Measurements from ENCODE around the gene PKN3.
A peak's percentile ranks its signal among the peaks of the same experiment; 100 is the strongest.
"Not testable (repeated sequence)": the region's sequence is repeated elsewhere in the genome, so short reads cannot be mapped to it uniquely, and the experiment has no call there.

Gene PKN3

DNA sequence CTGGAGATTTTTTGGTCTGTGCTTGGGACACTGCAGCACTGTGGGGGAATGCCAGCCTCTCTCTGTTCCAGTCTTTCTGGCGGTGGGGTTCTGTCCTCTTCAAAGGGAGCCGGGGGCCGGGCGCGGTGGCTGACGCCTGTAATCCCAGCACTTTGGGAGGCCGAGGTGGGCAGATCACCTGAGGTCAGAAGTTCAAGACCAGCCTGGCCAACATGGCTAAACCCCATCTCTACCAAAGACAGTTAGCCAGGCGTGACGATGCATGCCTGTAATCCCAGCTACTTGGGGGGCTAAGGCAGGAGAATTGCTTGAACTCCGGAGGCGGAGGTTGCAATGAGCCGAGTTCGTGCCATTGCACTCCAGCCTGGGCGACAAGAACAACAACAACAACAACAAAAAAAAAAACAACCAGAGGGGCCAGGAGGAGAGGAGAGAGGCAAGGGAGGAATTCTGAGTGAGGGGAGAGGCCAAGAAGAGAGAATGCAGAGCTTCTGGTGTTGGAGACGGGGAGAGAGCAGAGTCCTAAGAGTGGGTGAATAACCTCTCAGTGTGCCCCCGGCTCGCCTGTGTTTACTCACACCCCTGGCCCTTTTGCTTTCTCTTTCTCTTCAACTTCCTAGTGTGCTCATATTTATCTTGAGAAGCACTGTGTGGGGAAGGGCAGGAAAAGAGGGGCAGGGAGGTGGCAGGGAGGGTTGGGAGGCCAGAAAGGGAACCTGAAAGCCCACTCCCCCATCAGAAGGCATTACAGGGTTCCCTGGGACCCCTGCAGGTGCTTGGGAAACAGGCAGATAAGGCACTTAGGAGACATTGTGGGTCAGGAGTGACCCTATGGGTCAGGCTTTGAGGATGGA is 16.4 kb upstream of the PKN3 start:
- peaks cover 4% of the 10 kb centered on the region; the same call in 1 of the 2 replicates for H3K4me1 ChIP-seq (ENCODE audit: insufficient read depth, low read length)
- H3K9ac ChIP-seq (ENCODE audit: low read depth, low read length): peak overlapping the region; percentile 17; the same call in 1 of the 2 replicates
- no peaks in the 10 kb centered on the region for H3K9me3 ChIP-seq (ENCODE audit: control insufficient read depth, insufficient read depth, low read length)
- H3K36me3 ChIP-seq (ENCODE audit: insufficient read depth, low read length): no peaks in the 10 kb centered on the region; the same call in 1 of the 2 replicates

DNA sequence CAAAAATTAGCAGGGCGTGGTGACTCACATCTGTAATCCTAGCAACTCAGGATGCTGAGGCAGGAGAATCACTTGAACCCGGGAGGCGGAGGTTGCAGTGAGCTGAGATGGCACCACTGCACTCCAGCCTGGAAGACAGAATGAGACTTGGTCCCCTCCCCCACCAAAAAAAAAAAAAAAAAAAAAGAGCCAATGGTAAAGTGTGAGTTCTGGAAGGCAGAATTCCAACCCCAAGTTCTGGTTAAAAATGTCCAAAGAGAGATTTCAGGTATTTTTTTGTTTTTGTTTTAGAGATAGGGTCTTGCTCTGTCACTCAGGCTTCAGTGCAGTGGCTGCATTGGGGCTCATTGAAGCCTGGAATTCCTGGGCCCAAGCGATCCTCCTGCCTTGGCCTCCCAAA is 14.8 kb upstream of the PKN3 start:
- Histone ChIP-seq H3K9ac (ENCODE audit: low read depth, low read length) (no peak overlapping the region), H3K4me1 (ENCODE audit: insufficient read depth, low read length) (peaks cover 8% of the 10 kb centered on the region; the same call in 1 of the 2 replicates), H3K36me3 (ENCODE audit: insufficient read depth, low read length) (peaks cover 8% of the 10 kb centered on the region), H3K9me3 (ENCODE audit: control insufficient read depth, insufficient read depth, low read length) (no peaks in the 10 kb centered on the region)

DNA sequence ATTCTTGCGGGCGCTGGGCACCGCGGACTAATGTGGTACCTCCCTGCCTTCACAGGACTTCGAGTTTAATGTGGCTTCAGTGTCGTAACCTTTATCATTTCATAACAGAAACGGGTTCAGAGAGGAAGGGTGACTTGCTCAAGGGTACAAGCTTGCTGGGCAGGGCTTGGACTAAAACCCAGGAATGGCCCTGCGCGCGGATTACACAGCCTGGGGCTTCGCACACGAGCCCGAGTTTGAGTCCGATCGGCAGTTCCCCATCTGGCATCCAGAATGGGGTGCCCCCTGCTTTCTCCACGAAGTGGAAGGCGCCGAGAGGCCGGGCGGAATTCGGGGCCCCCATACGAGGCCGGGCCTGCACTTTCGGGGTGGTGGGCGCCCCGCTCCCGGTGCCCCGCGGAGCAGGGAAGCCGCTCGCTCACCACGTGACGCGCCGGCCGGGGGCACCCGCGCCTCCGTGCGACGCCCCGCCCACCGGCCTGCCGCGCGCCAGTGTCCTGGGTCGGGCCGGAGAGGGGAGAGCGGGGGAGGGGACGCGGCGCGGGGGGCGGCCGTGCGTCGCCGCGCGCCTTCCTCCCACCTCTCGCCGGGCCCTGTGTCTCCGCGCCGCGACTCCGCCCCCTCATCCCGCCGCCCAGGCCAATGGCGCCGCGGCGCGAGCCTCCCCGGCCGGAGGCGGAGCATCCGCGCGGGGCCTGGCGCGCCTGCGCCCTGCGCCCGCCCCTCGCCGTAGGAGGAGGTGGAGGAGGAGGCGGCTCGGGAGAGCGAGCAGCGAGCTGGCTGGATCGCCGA is 13.6 kb upstream of the PKN3 start, which contains the start of gene SET:
SET (plus strand) TSS at position 722 of the 792 bp plus-strand sequence. CDS start 361 bp downstream, outside the sequence.
- Histone ChIP-seq H3K9me3 (ENCODE audit: control insufficient read depth, insufficient read depth, low read length) (no peaks in the 10 kb centered on the region), H3K36me3 (ENCODE audit: insufficient read depth, low read length) (peaks cover 18% of the 10 kb centered on the region), H3K4me1 (ENCODE audit: insufficient read depth, low read length) (peaks cover 8% of the 10 kb centered on the region; the same call in 1 of the 2 replicates)

DNA sequence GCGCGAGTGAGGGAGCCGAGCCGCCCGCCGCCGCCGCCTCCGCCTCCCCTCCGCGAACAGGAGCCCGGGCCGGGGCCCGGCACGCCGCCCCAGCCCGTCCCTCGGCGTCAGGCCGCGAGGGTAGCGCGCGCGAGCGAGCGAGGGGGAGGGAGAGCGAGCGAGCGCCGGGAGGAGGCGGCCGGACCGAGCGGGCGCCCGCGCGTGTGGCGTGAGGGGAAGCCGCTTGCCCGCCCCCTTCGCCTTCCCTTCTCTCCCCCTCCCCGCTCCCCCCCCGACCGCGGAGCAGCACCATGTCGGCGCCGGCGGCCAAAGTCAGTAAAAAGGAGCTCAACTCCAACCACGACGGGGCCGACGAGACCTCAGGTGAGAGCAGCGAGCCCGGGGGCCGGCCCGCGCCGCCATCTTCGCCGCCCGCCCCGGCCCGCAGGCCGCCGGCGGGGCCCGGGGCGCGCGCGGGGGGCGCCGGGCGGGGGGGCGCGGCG is 13.0 kb upstream of the PKN3 start:
- Histone ChIP-seq H3K9ac (ENCODE audit: low read depth, low read length) (peak overlapping the region; percentile 63), H3K4me1 (ENCODE audit: insufficient read depth, low read length) (peaks cover 8% of the 10 kb centered on the region; the same call in 1 of the 2 replicates), H3K9me3 (ENCODE audit: control insufficient read depth, insufficient read depth, low read length) (no peaks in the 10 kb centered on the region), H3K36me3 (ENCODE audit: insufficient read depth, low read length) (peaks cover 25% of the 10 kb centered on the region)

More for the DNA sequence above, 13.6 kb upstream of the PKN3 start, which contains the start of gene SET:
- H3K9ac ChIP-seq (ENCODE audit: low read depth, low read length): peak within 1 kb of the TSS; percentile 98

DNA sequence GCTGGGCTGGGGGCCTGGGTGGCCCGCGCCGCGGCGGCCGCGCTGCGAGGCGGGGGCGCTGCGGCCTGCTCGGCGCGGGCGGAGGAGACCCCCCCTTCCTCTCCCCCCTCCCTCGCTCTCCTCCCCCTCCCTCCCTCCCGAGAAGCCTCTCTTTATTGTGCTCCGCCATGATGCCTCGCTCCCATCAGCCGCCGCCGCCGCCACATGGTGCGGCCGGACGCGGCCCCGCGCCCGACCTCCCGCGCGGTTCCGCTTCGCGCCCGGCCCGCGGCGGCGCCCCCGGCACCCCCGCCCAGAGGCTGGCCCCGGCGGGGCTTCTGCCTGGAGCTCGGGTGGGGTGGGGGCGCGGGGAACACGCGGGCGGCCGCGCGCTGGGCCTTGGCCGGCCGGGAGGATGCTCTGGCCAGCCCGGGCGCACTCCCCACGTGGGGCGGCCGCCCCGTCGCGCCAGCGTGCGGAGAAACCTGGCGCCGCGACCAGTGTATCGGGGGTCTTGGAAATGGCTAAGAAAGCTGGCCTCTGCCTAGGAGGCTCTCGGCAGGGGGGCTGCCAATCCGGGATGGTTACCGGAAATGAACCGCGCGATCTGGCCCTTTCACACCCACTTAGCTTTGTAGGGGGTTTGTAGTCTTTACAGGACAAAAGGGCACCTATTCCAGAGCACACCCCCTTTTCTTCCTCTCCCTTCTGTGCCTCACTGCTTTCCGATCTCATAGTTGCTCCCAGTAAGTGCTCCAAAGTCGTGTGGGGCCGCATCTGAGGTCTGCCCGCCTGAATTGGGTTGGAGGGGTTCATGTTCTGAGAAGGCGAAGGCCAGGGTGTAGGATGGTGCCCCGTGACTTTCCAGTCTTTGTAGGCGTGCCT is 12.3 kb upstream of the PKN3 start:
- peak overlapping the region; percentile 98 for H3K9ac ChIP-seq (ENCODE audit: low read depth, low read length)
- peaks cover 27% of the 10 kb centered on the region for H3K36me3 ChIP-seq (ENCODE audit: insufficient read depth, low read length)
- no peaks in the 10 kb centered on the region for H3K9me3 ChIP-seq (ENCODE audit: control insufficient read depth, insufficient read depth, low read length)
- peaks cover 8% of the 10 kb centered on the region; the same call in 1 of the 2 replicates for H3K4me1 ChIP-seq (ENCODE audit: insufficient read depth, low read length)

DNA sequence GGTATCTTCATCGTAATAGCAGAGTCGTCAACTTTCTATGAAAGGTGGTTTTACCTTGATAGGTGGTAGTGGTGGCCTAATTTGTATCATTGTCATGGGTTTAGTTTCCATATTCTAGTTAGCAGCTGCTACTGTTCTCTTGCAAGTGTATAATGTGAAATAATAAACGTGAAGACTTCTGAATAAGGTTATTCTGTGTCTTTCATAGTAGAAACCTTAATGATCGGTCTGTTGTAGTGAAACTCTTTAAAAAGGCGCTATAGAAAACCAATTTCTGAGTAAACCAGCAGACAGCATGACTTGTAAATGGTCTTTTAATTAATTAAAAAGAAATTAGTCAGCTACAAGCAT is 11.6 kb upstream of the PKN3 start:
- H3K9me3 ChIP-seq (ENCODE audit: control insufficient read depth, insufficient read depth, low read length): no peaks in the 10 kb centered on the region
- H3K4me1 ChIP-seq (ENCODE audit: insufficient read depth, low read length): peaks cover 8% of the 10 kb centered on the region; the same call in 1 of the 2 replicates
- H3K36me3 ChIP-seq (ENCODE audit: insufficient read depth, low read length): peaks cover 30% of the 10 kb centered on the region
- H3K9ac ChIP-seq (ENCODE audit: low read depth, low read length): peak overlapping the region; percentile 98

DNA sequence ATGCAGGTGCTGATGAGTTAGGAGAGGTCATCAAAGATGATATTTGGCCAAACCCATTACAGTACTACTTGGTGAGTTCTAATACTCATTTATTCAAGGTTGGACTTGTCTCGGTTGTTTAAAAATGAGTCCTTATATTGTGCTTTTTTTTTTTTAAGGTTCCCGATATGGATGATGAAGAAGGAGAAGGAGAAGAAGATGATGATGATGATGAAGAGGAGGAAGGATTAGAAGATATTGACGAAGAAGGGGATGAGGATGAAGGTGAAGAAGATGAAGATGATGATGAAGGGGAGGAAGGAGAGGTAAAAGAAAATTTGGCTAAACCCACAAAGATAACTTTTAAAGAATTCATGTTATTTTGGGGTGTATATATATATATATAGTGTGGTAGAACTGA is 8.6 kb upstream of the PKN3 start:
- not testable (repeated sequence) for H3K4me1 ChIP-seq (ENCODE audit: insufficient read depth, low read length); H3K9me3 ChIP-seq (ENCODE audit: control insufficient read depth, insufficient read depth, low read length); H3K9ac ChIP-seq (ENCODE audit: low read depth, low read length)
- peaks cover 37% of the 10 kb centered on the region for H3K36me3 ChIP-seq (ENCODE audit: insufficient read depth, low read length)

DNA sequence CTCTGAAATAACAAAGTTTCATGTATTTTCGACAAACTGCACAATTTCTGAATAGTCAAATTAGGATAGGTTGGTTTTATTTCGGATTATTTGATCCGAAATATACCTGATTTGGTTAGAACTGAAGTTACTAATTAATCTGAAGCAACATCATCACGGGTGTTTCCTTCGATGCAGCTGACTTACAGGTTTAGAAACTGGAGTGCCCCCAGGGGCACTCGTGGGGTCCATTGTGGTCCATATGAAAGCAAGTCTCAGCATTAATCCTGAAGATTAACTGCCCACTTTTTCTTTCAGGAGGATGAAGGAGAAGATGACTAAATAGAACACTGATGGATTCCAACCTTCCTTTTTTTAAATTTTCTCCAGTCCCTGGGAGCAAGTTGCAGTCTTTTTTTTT is 8.0 kb upstream of the PKN3 start:
- H3K9me3 ChIP-seq (ENCODE audit: control insufficient read depth, insufficient read depth, low read length): no peaks in the 10 kb centered on the region
- peaks cover 37% of the 10 kb centered on the region for H3K36me3 ChIP-seq (ENCODE audit: insufficient read depth, low read length)
- 0 out of 2 replicates have a peak, but pooled peaks cover 4% of the 10 kb centered on the region for H3K4me1 ChIP-seq (ENCODE audit: insufficient read depth, low read length)

DNA sequence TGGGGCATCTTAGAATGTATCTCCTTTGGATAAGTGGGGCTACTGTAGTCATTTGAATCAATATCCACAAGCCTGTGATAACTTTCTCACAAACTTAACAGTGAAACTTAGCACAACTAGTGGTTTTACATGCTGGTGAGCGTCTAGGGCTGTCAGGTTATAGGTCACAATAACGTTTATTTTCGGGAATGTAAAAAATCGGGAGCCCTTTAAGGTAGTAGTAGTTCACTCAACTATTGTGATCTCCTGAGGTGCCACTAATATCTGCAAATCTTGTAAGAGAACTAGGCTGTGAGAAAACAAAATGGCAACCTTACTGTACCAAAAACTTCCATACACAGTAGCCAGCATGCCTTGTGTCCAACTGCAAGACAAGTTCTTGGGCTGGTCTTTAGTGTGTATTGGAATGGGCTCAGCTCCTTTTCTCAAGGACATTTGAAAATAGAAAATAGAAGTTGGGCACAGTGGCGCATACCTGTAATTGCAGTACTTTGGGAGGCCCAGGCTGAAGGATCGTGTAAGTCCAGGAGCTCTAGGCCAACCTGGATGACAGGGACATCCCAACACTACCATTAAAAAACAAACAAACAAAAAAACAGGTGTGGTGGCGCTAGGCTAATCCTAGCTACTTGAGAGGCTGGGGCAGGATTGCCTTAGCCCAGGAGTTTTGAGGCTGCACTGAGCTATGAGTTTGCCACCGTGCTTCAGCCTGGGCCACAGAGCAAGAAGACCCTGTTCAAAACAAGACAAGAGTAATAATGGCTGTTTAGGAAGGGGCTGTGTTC is 5.2 kb upstream of the PKN3 start:
- Histone ChIP-seq H3K36me3 (ENCODE audit: insufficient read depth, low read length) (peaks cover 33% of the 10 kb centered on the region), H3K9ac (ENCODE audit: low read depth, low read length) (no peak overlapping the region), H3K4me1 (ENCODE audit: insufficient read depth, low read length) (no peaks in the 10 kb centered on the region), H3K9me3 (ENCODE audit: control insufficient read depth, insufficient read depth, low read length) (no peaks in the 10 kb centered on the region)

More for the DNA sequence above, 8.0 kb upstream of the PKN3 start:
- H3K9ac ChIP-seq (ENCODE audit: low read depth, low read length): no peak overlapping the region

DNA sequence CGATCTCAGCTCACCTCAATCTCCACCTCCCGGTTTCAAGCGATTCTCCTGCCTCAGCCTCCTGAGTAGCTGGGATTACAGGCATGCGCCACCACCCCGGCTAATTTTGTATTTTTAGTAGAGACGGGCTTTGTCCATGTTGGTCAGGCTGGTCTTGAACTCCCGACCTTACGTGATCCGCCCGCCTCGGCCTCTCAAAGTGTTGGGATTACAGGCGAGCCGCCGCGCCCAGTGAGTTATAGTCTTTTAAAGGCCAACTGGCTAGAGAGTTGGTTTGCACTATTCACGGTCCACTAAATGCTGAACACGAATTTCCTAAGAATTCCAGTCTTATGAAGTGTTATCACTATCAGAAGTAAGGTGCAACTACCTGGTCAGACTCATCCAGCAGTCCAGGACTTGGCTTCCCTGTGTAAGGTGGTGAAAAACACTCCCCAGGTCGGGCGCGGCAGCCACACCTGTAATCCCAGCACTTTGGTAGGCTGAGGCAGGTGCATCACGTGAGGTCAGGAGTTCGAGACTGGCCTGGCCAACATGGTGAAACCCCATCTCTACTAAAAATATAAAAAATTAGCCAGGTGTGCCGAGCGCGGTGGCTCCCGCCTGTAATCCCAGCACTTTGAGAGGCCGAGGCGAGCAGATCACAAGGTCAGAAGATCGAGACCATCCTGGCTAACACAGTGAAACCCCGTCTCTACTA is 3.1 kb upstream of the PKN3 start:
- H3K4me1 ChIP-seq (ENCODE audit: insufficient read depth, low read length); H3K9me3 ChIP-seq (ENCODE audit: control insufficient read depth, insufficient read depth, low read length); H3K9ac ChIP-seq (ENCODE audit: low read depth, low read length): not testable (repeated sequence)
- peaks cover 14% of the 10 kb centered on the region for H3K36me3 ChIP-seq (ENCODE audit: insufficient read depth, low read length)

DNA sequence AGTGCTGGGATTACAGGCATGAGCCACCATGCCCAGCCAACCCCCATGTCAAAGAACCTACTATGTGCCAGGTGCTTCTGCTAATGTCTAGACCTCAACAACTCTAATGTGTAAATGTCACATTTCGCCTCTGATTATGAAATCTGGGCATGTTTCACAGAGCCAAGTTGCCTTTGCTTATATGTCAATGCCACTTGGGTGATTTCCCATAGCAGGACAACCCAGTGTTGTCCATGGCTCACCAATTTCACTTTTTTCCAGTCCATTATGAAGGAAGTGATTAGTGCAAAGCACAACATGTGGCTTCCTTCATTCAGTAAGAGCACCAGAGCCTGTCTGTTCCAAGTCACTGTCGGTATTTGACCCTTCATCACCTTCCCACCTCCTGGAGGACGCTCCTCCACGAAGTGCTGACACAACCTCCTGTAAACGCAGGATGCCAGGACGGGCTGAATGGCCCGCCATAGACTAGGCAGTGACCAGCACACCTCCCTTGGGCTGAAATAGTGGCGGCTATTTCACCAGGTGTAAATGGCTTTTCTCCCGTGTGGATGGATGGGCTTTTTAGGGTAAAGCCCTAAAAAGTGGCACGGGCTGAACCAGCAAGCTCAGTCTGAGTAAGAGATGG is 962 bp upstream of the PKN3 start:
- H3K36me3 ChIP-seq (ENCODE audit: insufficient read depth, low read length): peaks cover 4% of the 10 kb centered on the region
- no peaks in the 10 kb centered on the region; the same call in 1 of the 2 replicates for H3K4me1 ChIP-seq (ENCODE audit: insufficient read depth, low read length)
- no peak overlapping the region for H3K9ac ChIP-seq (ENCODE audit: low read depth, low read length)
- no peaks in the 10 kb centered on the region for H3K9me3 ChIP-seq (ENCODE audit: control insufficient read depth, insufficient read depth, low read length)

DNA sequence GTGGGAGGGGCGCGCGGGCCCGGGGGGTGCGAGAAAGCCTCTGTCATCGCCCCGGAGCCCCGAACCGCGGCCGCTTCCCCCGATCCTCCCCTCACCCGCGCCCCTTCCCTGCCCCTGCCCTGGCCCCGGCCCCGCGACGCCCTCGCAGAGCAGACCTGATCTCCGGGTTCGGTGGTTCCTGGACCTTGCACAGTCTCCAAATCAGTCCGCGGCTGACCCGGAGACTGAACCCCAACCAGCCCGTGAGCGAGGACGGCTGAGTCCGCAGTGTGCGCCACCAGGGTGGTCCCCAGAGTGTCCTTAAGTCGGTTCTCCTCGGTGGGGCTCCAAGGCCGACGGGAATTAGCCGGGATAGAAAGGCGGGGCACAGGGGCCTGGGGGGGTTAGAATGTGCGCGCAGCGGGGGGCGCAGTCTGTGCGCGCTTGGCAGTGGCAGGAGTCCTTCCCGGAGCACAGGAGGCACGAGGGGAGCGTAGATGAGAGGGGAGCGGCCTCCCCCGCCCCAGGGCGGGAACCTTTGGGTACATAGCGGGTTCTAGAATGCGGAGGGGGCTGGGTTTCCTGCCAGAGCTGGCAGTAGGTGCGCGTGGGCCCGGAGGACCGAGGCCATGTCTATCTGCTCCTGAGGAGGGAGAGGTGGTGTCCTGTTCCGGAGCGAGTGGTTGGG is 779 bp downstream of the PKN3 start:
- no peaks in the 10 kb centered on the region; the same call in 1 of the 2 replicates for H3K4me1 ChIP-seq (ENCODE audit: insufficient read depth, low read length)
- peak overlapping the region; percentile 72 for H3K9ac ChIP-seq (ENCODE audit: low read depth, low read length)
- H3K9me3 ChIP-seq (ENCODE audit: control insufficient read depth, insufficient read depth, low read length): no peaks in the 10 kb centered on the region
- no peaks in the 10 kb centered on the region for H3K36me3 ChIP-seq (ENCODE audit: insufficient read depth, low read length)

Data from ES-I3 (cell line).